ENCODE measurements around the gene C6orf136. TPM values are rescaled to one million over a fixed set of nuclear protein-coding genes. Genes with fewer than 3 reads are reported as not detected.
A peak's percentile ranks its signal among the peaks of the same experiment; 100 is the strongest.

The C6orf136 gene
- total RNA-seq, 1 donor from 2014 or later, result 17.2 TPM

DNA sequence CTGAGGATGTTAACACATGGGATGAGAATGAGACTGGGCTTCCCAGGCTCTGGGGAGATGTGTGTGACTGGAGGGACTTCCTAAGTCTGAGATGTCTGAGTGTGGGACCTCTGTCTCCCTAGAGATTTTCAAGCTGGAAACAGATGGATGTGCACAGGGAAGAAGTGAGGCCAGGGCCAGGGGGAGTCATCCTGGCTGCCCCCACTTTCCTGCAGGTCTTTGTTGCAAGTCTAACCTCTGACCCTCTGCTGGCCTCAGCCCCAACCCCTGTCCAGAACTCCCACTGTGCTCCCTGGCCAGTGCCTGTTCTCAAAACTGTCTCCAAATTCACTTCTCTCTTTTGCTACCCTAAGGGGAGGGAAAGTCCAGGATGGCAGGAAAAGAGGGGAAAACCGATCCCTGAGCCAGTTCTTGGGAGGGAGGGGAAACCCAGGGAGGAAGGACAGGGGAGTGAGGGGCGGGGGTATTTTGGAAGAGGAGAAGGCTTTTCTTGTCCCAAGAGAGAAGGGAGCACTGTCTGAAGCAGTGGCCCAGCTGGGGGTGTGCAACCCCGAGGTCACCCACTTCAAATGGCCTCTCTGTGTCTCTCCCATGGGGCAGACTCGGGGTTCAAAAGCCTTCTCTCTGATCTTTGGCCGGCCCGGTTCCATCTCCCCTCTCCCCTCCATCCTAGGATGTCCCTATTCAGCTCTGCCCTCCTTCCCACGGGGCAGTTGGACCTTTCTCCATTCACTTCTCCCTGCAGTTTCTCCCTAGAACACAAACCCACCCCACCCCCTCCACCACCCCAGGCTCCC lies 36.4 kb downstream of the C6orf136 start:
- H3K27ac Mint-ChIP-seq (ENCODE audit: unreplicated experiment), result peak overlapping the region; percentile 88
- H3K4me1 Mint-ChIP-seq (ENCODE audit: unreplicated experiment), result peaks cover 72% of the 10 kb centered on the region
- H3K27me3 Mint-ChIP-seq (ENCODE audit: unreplicated experiment), result no peaks in the 10 kb centered on the region
- H3K9me3 Mint-ChIP-seq (ENCODE audit: unreplicated experiment), result no peaks in the 10 kb centered on the region
- DNase-seq (ENCODE audit: extremely low spot score, unreplicated experiment), result no peak
- H3K36me3 Mint-ChIP-seq (ENCODE audit: unreplicated experiment), result peaks cover 36% of the 10 kb centered on the region
- peak overlapping the region; percentile 89 for H3K4me3 Mint-ChIP-seq (ENCODE audit: unreplicated experiment)
- TF ChIP-seq CTCF (IDR thresholded peaks at IDR 0.05), result no peak

- H3K9me3 Mint-ChIP-seq (ENCODE audit: unreplicated experiment), result no peaks in the 10 kb centered on the region
- no peak for DNase-seq (ENCODE audit: extremely low spot score, unreplicated experiment)
- peak overlapping the region; percentile 88 for H3K27ac Mint-ChIP-seq (ENCODE audit: unreplicated experiment)
- H3K4me1 Mint-ChIP-seq (ENCODE audit: unreplicated experiment), result peaks cover 72% of the 10 kb centered on the region
- peak overlapping the region; percentile 89 for H3K4me3 Mint-ChIP-seq (ENCODE audit: unreplicated experiment)
- H3K27me3 Mint-ChIP-seq (ENCODE audit: unreplicated experiment), result no peaks in the 10 kb centered on the region
- no peak for TF ChIP-seq CTCF (IDR thresholded peaks at IDR 0.05)
- peaks cover 30% of the 10 kb centered on the region for H3K36me3 Mint-ChIP-seq (ENCODE audit: unreplicated experiment)
Measured at GRCh38 chr6:30683980-30684338, 37.0 kb downstream of the C6orf136 start.

- Mint-ChIP-seq H3K4me1 (ENCODE audit: unreplicated experiment) (peaks cover 71% of the 10 kb centered on the region), H3K36me3 (ENCODE audit: unreplicated experiment) (peaks cover 28% of the 10 kb centered on the region)
- no peak for DNase-seq (ENCODE audit: extremely low spot score, unreplicated experiment)
Measured at GRCh38 chr6:30684386-30685156, 37.6 kb downstream of the C6orf136 start.

DNA sequence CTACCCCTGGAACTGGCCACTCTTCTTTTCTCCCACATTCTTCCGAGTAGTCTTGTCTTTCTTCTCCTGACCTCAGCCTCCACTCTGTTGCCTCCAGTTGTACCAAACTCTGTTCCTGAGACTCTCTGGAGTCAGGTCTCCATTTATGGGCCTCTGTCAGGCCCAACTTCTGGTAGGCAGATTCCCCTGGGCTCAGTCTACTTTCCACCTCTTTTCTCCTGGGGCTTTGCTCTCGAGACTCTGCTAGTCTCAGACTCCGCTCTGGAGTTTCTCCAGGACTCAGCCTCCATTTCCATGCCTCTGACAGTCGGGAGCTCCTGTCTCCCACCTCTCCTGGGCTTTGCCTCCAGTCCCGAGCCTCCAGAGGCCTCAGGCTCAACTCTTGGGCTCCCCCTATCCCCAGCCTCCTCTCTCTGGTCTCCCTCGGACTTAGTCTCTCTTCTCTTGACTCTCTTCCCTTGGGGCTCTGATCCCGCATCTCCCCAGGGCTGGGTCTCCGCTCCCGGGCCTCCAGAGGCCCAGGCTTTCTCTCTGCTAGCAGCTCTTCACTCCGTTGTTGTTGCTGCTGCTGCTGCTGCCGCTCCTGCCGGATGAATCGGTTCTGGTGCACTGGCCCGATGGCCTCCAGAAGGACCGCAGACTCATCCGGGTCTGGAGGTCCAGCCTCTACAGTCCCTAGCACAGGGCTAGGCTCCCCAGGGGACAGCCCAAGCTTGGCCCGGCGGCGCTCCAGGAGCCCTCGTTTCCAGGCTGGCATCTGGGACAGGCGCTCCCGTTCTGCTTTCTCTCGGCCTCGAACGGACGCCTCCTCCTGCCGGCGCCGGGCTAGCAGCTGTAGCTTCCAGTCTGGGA lies 38.5 kb downstream of the C6orf136 start:
- no peaks in the 10 kb centered on the region for H3K27me3 Mint-ChIP-seq (ENCODE audit: unreplicated experiment)
- DNase-seq (ENCODE audit: extremely low spot score, unreplicated experiment), result no peak
- H3K4me3 Mint-ChIP-seq (ENCODE audit: unreplicated experiment), result peak overlapping the region; percentile 89
- peak overlapping the region; percentile 97 for H3K27ac Mint-ChIP-seq (ENCODE audit: unreplicated experiment)
- no peaks in the 10 kb centered on the region for H3K9me3 Mint-ChIP-seq (ENCODE audit: unreplicated experiment)
- H3K4me1 Mint-ChIP-seq (ENCODE audit: unreplicated experiment), result peaks cover 71% of the 10 kb centered on the region
- no peak for TF ChIP-seq CTCF (IDR thresholded peaks at IDR 0.05)
- H3K36me3 Mint-ChIP-seq (ENCODE audit: unreplicated experiment), result peaks cover 26% of the 10 kb centered on the region

More at GRCh38 chr6:30684386-30685156, 37.6 kb downstream of the C6orf136 start:
- Mint-ChIP-seq H3K9me3 (ENCODE audit: unreplicated experiment) (no peaks in the 10 kb centered on the region), H3K27ac (ENCODE audit: unreplicated experiment) (peak overlapping the region; percentile 97), H3K27me3 (ENCODE audit: unreplicated experiment) (no peaks in the 10 kb centered on the region), H3K4me3 (ENCODE audit: unreplicated experiment) (peak overlapping the region; percentile 89)
- no peak for TF ChIP-seq CTCF (IDR thresholded peaks at IDR 0.05)

Measured in osteocyte (in vitro differentiated cells).